Upper lobe of left lung (tissue), 6 donors: Measurements from ENCODE around the gene EIF4G3. TPM values are rescaled to one million over a fixed set of nuclear protein-coding genes. Genes with fewer than 3 reads are reported as not detected.

Experiments used
- ATAC-seq, 2 donors: fragments of 200-7000 bp; cut with Tn5 transposase; one replicate each; pipeline ENCODE4 v1.9.1; 2022; ENCODE audit warnings: mild to moderate bottlenecking in 2 of 2, moderate library complexity in 2 of 2; ENCODE audit not compliant: low FRiP score in 2 of 2
- DNase-seq, 2 donors: peaks; one replicate each; pipeline ENCODE4 v3.0.0-alpha.2; 2019 to 2020
- H3K27ac ChIP-seq, 4 donors: fragments of 200-600 bp; sonication (generic); one replicate each; pipeline ENCODE4 v1.5.1; 2016 to 2019
- H3K27me3 ChIP-seq, 4 donors: fragments of 200-600 bp; sonication (generic); one replicate each; pipeline ENCODE4 v1.5.1; 2017 to 2019
- H3K36me3 ChIP-seq, 4 donors: fragments of 200-600 bp; sonication (generic); one replicate each; pipeline ENCODE4 v1.5.1; 2016 to 2019
- H3K4me1 ChIP-seq, 4 donors: fragments of 200-600 bp; sonication (generic); one replicate each; pipeline ENCODE4 v1.5.1; 2018 to 2019
- H3K4me3 ChIP-seq, 4 donors: fragments of 200-600 bp; sonication (generic); one replicate each; pipeline ENCODE4 v1.5.1; 2017 to 2019; ENCODE audit warnings: mild to moderate bottlenecking in 2 of 4, moderate library complexity in 1 of 4
- H3K9me3 ChIP-seq, 4 donors: fragments of 200-600 bp; sonication (generic); one replicate each; pipeline ENCODE4 v1.5.1; 2018 to 2019
- CTCF ChIP-seq, 6 experiments: fragments of 450-650 bp in 4 of 6; fragments of 200-600 bp in 2 of 6; sonication (generic) in 2 of 6; IDR thresholded peaks; one replicate each; pipeline ENCODE4 v1.5.1; 2016 to 2019; ENCODE audit warnings: antibody characterized with exemption in 6 of 6
- EP300 ChIP-seq, 4 donors: sonication (generic); formaldehyde crosslinking; IDR thresholded peaks; one replicate each; pipeline ENCODE4 v1.5.1; 2017; ENCODE audit warnings: antibody characterized with exemption in 4 of 4, control low read depth in 2 of 4
- POLR2A ChIP-seq, 4 donors: fragments of 450-650 bp; IDR thresholded peaks; one replicate each; pipeline ENCODE4 v1.5.1; 2016 to 2017; ENCODE audit warnings: antibody characterized with exemption in 4 of 4, mild to moderate bottlenecking in 2 of 4
- POLR2AphosphoS5 ChIP-seq, 2 donors: sonication (generic); formaldehyde crosslinking; IDR thresholded peaks; one replicate each; pipeline ENCODE4 v1.5.1; 2017; ENCODE audit warnings: antibody characterized with exemption in 2 of 2
- WGBS, 2 donors: methylation state at CpG; one replicate each; pipeline ENCODE4 v1.1.5; 2017 to 2018; 5-methylcytosine and 5-hydroxymethylcytosine counted together
- total RNA-seq, 6 donors: library from RNA; depleted of rRNA in 4 of 6; stranded (reverse); fragments of >200 nt in 4 of 6; gene quantifications; one replicate each; pipeline versions ENCODE4 v1.1.0 to v1.2.1, GENCODE V29; 2016 to 2021
- donor health status: DM: no; HTN: no; CAD: no; lungs with moderate emphysema.
- donor health status: DM: no; HTN: yes; CAD: no; lungs with severe emphysema.

The EIF4G3 gene
- total RNA-seq, 6 donors from 2014 or later: 23.7 to 75.4 (median 38.3) TPM

- no peaks in the 10 kb centered on the region for H3K27me3 ChIP-seq
- no peak overlapping the region for H3K27ac ChIP-seq
- no peaks in the 10 kb centered on the region for H3K9me3 ChIP-seq
- DNase-seq: no peak
- no peak for ATAC-seq
- WGBS, 2 donors: 87 to 92% methylated on average over 4 of the region's 4 CpGs
- no peak for TF ChIP-seq CTCF (IDR thresholded peaks at IDR 0.05)
- TF ChIP-seq EP300 (IDR thresholded peaks at IDR 0.05): no peak
- no peak for TF ChIP-seq POLR2A (IDR thresholded peaks at IDR 0.05)
- no peak for TF ChIP-seq POLR2AphosphoS5 (IDR thresholded peaks at IDR 0.05)
- peaks cover 0 to 3% (median 0%) of the 10 kb centered on the region in 4 donors for H3K4me1 ChIP-seq
- peaks cover 0 to 9% (median 2%) of the 10 kb centered on the region in 4 donors for H3K36me3 ChIP-seq
- no peak overlapping the region for H3K4me3 ChIP-seq
Measured at GRCh38 chr1:21121764-21122471, 54.8 kb downstream of the EIF4G3 start.

GRCh38 chr1:21118167-21118566, 58.5 kb downstream of the EIF4G3 start:
- H3K36me3 ChIP-seq: no peaks in the 10 kb centered on the region
- ATAC-seq: no peak
- H3K4me1 ChIP-seq: no peaks in the 10 kb centered on the region
- H3K27me3 ChIP-seq: no peaks in the 10 kb centered on the region
- 91 to 93% methylated on average over 6 of the region's 6 CpGs for WGBS, 2 donors
- no peak overlapping the region for H3K27ac ChIP-seq
- TF ChIP-seq CTCF (IDR thresholded peaks at IDR 0.05) (no peak), POLR2A (IDR thresholded peaks at IDR 0.05) (no peak), EP300 (IDR thresholded peaks at IDR 0.05) (no peak), POLR2AphosphoS5 (IDR thresholded peaks at IDR 0.05) (no peak)
- no peak for DNase-seq
- H3K4me3 ChIP-seq: no peak overlapping the region
- no peaks in the 10 kb centered on the region for H3K9me3 ChIP-seq

GRCh38 chr1:21117597-21118001, 59.1 kb downstream of the EIF4G3 start:
- DNase-seq (no peak), ATAC-seq (peak in 1 of 2 donors; percentile 21)
- no peak overlapping the region for H3K4me3 ChIP-seq
- H3K27ac ChIP-seq: no peak overlapping the region
- TF ChIP-seq CTCF (IDR thresholded peaks at IDR 0.05): no peak
- no peak for TF ChIP-seq POLR2AphosphoS5 (IDR thresholded peaks at IDR 0.05)
- no peaks in the 10 kb centered on the region for H3K27me3 ChIP-seq
- no peaks in the 10 kb centered on the region for H3K36me3 ChIP-seq
- no peaks in the 10 kb centered on the region for H3K4me1 ChIP-seq
- H3K9me3 ChIP-seq: no peaks in the 10 kb centered on the region
- 50 to 71% methylated on average over 2 of the region's 2 CpGs for WGBS, 2 donors

- 90 to 91% methylated on average over 1 of the region's 1 CpG for WGBS, 2 donors
- DNase-seq (no peak), ATAC-seq (no peak)
- H3K36me3 ChIP-seq: no peaks in the 10 kb centered on the region
- no peak overlapping the region for H3K27ac ChIP-seq
- H3K27me3 ChIP-seq: no peaks in the 10 kb centered on the region
- TF ChIP-seq EP300 (IDR thresholded peaks at IDR 0.05) (no peak), CTCF (IDR thresholded peaks at IDR 0.05) (no peak), POLR2AphosphoS5 (IDR thresholded peaks at IDR 0.05) (no peak), POLR2A (IDR thresholded peaks at IDR 0.05) (no peak)
- H3K4me3 ChIP-seq: no peak overlapping the region
- H3K4me1 ChIP-seq: no peaks in the 10 kb centered on the region
- no peaks in the 10 kb centered on the region for H3K9me3 ChIP-seq
Measured at GRCh38 chr1:21117159-21117558, 59.5 kb downstream of the EIF4G3 start.
